Dermis microvascular lymphatic vessel endothelial cell (primary cell): Measurements from ENCODE around the gene C1orf159. TPM values are rescaled to one million over a fixed set of nuclear protein-coding genes. Genes with fewer than 3 reads are reported as not detected.
"Not testable (repeated sequence)": the region's sequence is repeated elsewhere in the genome, so short reads cannot be mapped to it uniquely, and the experiment has no call there.

ENCODE experiments used
- DNase-seq, 2 donors: peaks; one replicate each; pipeline versions ENCODE4 v3.0.0 to v3.0.0-alpha.2; 2010; ENCODE audit warnings: low read depth in 2 of 2
- total RNA-seq: library from RNA; depleted of rRNA; stranded (reverse); fragments of >200 nt; gene quantifications from 2 replicates; pipeline ENCODE4 v1.2.1, GENCODE V29; 2014

Gene C1orf159
- total RNA-seq, 1 donor from 2014 or later = 5.0 TPM

- no peak for DNase-seq
Observed at GRCh38 chr1:1081311-1082238, 34.3 kb downstream of the C1orf159 start.

GRCh38 chr1:1080951-1081310 is 35.0 kb downstream of the C1orf159 start:
- no peak for DNase-seq

GRCh38 chr1:1080122-1080757 is 35.6 kb downstream of the C1orf159 start:
- peak in 1 of 2 donors; percentile 45 for DNase-seq

- DNase-seq = peak; percentile 79 to 81
Observed at GRCh38 chr1:1079408-1080121, 36.3 kb downstream of the C1orf159 start.

- not testable (repeated sequence) for DNase-seq
Observed at GRCh38 chr1:1077396-1077795, 38.5 kb downstream of the C1orf159 start.

- DNase-seq = no peak
Observed at GRCh38 chr1:1075148-1075935, 40.5 kb downstream of the C1orf159 start.

- DNase-seq = no peak
Observed at GRCh38 chr1:1074631-1075147, 41.2 kb downstream of the C1orf159 start.

GRCh38 chr1:1073743-1074587 is 41.9 kb downstream of the C1orf159 start, which contains the start of gene RNF223:
TSS of gene RNF223 (minus strand) at chr1:1074306. CDS start at chr1:1072566, 1,740 bp downstream.
- no peak for DNase-seq

- DNase-seq = no peak
Observed at GRCh38 chr1:1072849-1073742, 42.8 kb downstream of the C1orf159 start.

GRCh38 chr1:1072299-1072848 is 43.5 kb downstream of the C1orf159 start:
- DNase-seq = no peak

- no peak for DNase-seq
Observed at GRCh38 chr1:1071486-1072298, 44.2 kb downstream of the C1orf159 start.

GRCh38 chr1:1069711-1070676 is 45.9 kb downstream of the C1orf159 start:
- no peak for DNase-seq

GRCh38 chr1:1069056-1069710 is 46.7 kb downstream of the C1orf159 start:
- peak in 1 of 2 donors; percentile 49 for DNase-seq

GRCh38 chr1:1068517-1069055 is 47.3 kb downstream of the C1orf159 start:
- no peak for DNase-seq

GRCh38 chr1:1067860-1068516 is 47.9 kb downstream of the C1orf159 start:
- no peak for DNase-seq
